Omental fat pad (tissue), 4 donors: ENCODE measurements around the gene RGS13. TPM values are rescaled to one million over a fixed set of nuclear protein-coding genes. Genes with fewer than 3 reads are reported as not detected.

Experiments
- ATAC-seq: fragments of 150-250 bp; one replicate; pipeline ENCODE4 v1.9.1; 2016; ENCODE audit warnings: mild to moderate bottlenecking, moderate library complexity; ENCODE audit not compliant: low FRiP score
- DNase-seq: peaks from one replicate; pipeline ENCODE4 v3.0.0-alpha.2; 2019; ENCODE audit warnings: low spot score
- CTCF ChIP-seq, 3 donors: fragments of 450-650 bp; IDR thresholded peaks; one replicate each; pipeline ENCODE4 v1.5.1; 2016 to 2017; ENCODE audit warnings: antibody characterized with exemption in 3 of 3, mild to moderate bottlenecking in 3 of 3, moderate library complexity in 2 of 3
- total RNA-seq, 4 donors: library from RNA; depleted of rRNA; stranded (reverse); fragments of >200 nt; gene quantifications; one replicate each; pipeline ENCODE4 v1.1.0, GENCODE V29; 2016

The RGS13 gene
- total RNA-seq, 4 donors from 2014 or later: 0.60 to 0.65 (median 0.63) TPM; not detected in 1

GRCh38 chr1:192626366-192627179 is 9.4 kb upstream of the RGS13 start:
- ATAC-seq: no peak
- DNase-seq: no peak

GRCh38 chr1:192627901-192628300 is 8.0 kb upstream of the RGS13 start:
- TF ChIP-seq CTCF (IDR thresholded peaks at IDR 0.05): no peak
- DNase-seq (no peak), ATAC-seq (no peak)

More at GRCh38 chr1:192626366-192627179, 9.4 kb upstream of the RGS13 start:
- TF ChIP-seq CTCF (IDR thresholded peaks at IDR 0.05): no peak

GRCh38 chr1:192628396-192629057 is 7.4 kb upstream of the RGS13 start:
- no peak for TF ChIP-seq CTCF (IDR thresholded peaks at IDR 0.05)
- no peak for ATAC-seq

GRCh38 chr1:192629612-192630011 is 6.3 kb upstream of the RGS13 start:
- no peak for TF ChIP-seq CTCF (IDR thresholded peaks at IDR 0.05)
- ATAC-seq: no peak
- no peak for DNase-seq

More at GRCh38 chr1:192628396-192629057, 7.4 kb upstream of the RGS13 start:
- DNase-seq: no peak

GRCh38 chr1:192630521-192631287 is 5.2 kb upstream of the RGS13 start:
- ATAC-seq (no peak), DNase-seq (no peak)
- TF ChIP-seq CTCF (IDR thresholded peaks at IDR 0.05): no peak

GRCh38 chr1:192631749-192632148 is 4.2 kb upstream of the RGS13 start:
- TF ChIP-seq CTCF (IDR thresholded peaks at IDR 0.05): no peak
- ATAC-seq: no peak
- DNase-seq: no peak
